NCI-H1436 treated with DMSO at 0.1 percent for 48 hours (cell line): Measurements from ENCODE around the gene DLGAP4.

Source experiments
- DNase-seq: peaks from one replicate; lab custom pipeline; 2025; lab: John Stamatoyannopoulos, UW

The DLGAP4 gene

DNA sequence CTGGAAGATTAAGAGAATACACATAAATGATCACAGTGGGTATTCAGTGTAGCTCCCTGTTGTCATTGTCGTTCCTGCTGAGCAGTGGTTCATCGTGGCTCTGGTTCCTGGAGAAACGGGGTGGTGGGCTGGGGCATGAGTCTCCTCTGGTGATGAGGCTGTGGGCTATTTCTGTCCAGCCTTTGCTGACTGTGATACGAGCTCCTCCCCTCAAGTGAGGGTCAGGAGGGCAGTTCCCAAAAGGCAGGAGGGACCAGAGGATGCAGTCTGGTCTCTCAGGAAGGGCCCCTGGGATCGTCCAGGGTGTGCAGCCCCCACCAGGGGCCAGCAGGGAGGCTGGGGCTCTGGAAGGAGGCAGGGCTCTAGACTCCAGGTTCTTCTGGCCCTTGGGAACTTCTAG lies 31.1 kb upstream of the DLGAP4 start:
- no peak for DNase-seq

DNA sequence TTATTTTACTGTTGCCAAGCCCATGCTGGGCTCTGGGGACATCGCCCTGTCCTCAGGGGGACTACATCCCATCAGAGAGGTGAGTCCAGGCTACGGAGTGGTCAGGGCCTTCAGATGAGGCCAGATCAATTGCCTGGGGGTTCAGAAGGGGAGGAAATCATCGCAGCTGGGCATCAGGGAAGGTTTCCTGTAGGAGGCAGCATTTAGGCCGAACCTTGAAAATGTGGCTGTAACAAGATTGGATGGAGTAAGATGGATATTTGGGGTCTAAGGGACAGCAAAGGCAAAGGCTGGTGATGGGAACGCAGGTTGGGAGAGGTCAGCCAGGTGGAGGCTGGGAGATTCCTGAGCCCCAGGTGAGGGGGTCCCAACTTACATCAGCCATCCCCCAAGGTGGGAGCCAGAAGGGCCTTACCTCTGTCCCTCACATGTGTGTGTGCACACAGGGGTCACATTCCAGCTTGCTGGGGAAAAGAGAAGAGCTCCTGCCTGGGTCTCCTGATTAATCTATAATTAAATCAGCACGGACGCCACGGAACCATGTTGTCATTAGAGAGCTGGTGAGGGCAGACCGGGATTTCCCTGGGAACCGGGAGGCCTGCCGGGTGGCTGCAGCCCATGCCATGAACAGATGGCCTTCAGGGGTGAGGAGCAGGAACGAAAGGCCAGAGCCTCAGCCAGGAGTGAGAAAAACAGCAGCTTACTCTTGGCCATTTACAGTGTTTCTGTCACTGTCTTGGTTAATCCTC lies 30.5 kb upstream of the DLGAP4 start:
- DNase-seq: no peak

- DNase-seq: no peak
Measured at GRCh38 chr20:36277546-36277945, 28.6 kb upstream of the DLGAP4 start.

DNA sequence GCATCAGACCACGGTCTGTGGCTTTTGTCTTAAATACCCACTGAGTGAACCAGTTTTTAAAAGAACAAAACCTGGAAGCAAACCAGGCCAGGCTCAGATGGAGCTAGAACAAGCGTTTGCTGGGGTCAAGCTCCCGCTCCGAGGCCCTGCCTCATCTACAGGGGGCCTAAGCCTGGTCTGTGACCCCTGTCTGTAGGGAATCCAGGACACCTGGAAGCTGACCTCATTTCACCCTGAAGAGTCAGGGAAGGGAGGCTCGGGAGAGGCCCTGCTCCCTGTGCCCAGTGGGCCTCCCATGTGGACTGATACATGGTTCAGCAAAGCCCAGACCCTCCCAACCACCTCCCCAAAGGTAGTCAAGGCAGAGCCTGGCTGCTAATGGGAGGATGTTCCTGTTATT lies 26.8 kb upstream of the DLGAP4 start:
- DNase-seq: no peak

DNA sequence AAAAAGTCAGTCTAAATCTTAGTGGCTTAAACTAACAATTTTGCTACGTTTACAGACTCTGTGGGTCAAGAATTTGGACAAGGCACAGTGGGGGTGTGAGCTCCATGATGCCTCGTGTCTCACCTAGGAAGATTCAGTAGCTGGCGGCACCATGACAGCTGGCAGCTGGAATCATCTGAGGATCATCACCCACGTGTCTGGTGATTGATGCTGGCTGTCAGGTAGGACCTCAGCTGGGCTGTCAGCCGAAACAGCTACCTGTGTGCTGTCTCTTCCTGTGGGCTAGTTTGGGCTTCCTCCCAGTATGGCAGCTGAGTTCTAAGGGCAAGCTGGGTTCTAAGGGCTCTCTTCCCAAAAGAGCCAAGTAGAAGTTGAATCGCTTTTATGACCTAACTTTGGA lies 26.4 kb upstream of the DLGAP4 start:
- no peak for DNase-seq

DNA sequence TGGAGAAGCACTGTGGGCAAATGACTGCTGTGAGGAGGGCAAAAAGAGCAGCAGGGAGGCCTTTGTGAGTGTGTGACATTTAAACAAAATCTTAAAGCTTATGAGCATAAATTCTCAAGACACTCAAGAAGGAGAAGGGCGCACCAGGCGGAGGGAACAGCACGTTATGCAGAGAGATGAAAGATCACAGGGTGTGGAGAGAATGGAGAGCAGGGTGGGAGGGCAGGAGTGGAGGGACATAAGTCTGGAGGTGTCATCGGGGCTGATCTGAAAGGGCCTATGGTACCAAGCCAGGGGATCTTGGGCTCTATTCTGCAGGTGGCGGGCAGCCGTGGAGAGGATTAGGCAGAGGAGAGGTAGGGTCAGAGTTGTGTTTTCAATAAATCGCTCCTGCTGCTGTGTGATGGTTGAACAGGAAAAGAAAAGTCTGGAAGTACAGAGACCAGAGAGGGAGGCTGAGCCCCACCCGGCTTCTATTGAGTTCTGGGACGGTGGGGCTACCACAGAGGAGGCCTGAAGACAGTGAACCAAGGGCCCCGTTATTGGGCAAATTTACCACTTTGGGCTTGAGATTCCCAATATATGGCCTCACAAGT lies 24.3 kb upstream of the DLGAP4 start:
- no peak for DNase-seq

DNA sequence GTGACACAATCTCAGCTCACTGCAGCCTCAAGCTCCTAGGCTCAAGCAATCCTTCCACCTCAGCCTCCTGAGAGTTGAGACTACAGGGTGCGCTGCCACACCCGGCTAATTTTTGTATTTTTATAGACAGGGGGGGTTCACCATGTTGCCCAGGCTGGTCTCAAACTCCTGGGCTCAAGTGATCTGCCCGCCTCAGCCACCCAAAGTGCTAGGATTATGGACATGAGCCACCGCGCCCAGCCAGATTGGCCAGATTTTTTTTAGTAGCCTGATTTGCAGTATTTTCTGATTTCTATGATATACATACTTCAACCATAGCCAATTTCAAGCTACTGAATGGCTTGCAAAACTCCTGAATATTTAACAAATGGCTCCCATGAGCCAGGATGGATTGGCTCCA lies 21.4 kb upstream of the DLGAP4 start:
- DNase-seq: no peak

- DNase-seq: no peak
Measured at GRCh38 chr20:36285746-36286447, 20.2 kb upstream of the DLGAP4 start.

DNA sequence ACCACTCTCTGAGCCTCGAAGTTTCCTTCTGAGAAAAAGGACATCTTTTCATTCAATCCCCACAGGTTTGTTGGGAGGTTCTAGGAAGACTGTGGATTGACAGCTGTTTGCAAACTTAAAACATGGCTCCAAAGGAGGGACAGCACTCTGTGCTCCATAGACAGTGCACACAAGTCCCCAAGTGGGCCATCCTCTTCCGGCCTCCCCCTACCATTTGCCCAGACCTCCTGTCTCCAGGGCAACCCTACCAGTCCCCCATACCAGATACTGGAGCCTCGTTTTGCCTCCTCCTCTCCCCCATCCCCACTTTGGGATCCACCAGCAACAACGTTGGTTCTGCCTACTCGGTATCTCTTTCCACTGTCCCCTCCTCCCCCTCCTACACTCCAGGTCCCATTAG lies 8.5 kb upstream of the DLGAP4 start:
- DNase-seq: no peak

DNA sequence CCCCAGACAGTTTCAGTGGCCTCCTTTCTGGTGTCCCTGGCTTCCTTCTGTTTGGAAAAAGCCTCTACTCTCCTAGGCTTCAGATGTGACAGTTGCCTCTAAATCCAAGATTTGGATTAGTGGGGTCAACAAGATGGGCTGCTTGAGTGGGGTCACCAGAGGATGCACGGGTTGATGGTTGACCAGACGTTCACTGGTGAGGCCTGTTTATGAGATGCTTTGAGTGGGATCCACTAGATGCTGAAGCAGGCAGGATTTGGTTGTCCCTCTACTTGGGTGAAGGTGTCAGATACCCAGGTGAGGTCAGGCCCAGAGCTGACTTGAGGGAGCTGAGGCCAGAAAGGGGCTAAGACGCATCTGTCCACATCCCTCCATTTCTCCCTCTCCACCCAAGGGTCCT lies 8.1 kb upstream of the DLGAP4 start:
- DNase-seq: no peak

- no peak for DNase-seq
Measured at GRCh38 chr20:36298795-36299339, 7.3 kb upstream of the DLGAP4 start.

- no peak for DNase-seq
Measured at GRCh38 chr20:36299459-36299858, 6.7 kb upstream of the DLGAP4 start.

GRCh38 chr20:36301359-36302119 lies 4.6 kb upstream of the DLGAP4 start:
- no peak for DNase-seq

DNA sequence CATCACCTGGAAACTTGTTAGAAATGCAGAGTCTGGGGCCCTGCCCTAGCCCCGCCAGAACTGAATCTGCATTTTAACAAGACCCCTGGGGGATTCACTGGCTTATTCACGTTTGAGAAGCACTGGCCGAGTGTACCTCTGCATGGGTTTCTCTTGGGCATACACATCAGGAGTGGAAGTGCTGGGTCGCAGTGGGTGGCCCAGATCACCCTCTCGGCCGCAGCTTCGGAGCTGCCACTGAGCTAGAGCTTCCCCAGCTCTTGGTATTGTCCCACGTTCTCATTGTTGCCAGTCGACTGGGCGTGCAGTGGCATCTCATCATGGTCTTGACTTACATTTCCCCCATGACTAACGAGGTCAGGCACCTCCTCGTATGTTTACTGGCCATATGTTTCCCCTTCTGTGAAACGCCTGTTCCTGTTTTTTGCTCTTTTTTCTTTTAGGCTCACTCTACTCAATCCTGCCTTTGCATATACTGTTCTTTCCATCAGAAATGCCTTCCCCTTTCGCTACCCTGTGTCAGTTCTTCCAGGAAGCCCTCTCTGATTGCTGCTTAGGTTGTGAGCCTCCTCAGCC lies 3.0 kb upstream of the DLGAP4 start:
- no peak for DNase-seq

DNA sequence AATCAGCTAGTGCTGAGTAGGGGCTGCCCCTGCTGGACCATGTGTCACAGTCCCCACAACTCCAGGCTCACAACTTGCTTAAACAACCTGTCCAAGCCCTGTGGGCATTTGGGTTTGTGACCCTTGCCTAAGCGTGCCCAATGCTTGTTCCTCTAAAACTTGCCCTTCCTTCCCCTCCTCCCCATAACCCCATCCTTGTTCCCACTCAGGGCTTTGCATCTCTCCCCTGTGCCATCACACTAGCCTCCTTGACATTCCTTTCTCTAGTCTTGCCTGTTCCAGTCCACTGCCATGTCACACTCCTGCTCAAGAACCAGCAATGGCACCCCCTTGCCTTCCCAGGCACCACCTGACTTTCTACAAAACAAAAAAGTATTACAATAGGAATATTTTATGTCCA lies 2.3 kb upstream of the DLGAP4 start:
- no peak for DNase-seq

- DNase-seq: no peak
Measured at GRCh38 chr20:36304786-36305495, 1.2 kb upstream of the DLGAP4 start.

DNA sequence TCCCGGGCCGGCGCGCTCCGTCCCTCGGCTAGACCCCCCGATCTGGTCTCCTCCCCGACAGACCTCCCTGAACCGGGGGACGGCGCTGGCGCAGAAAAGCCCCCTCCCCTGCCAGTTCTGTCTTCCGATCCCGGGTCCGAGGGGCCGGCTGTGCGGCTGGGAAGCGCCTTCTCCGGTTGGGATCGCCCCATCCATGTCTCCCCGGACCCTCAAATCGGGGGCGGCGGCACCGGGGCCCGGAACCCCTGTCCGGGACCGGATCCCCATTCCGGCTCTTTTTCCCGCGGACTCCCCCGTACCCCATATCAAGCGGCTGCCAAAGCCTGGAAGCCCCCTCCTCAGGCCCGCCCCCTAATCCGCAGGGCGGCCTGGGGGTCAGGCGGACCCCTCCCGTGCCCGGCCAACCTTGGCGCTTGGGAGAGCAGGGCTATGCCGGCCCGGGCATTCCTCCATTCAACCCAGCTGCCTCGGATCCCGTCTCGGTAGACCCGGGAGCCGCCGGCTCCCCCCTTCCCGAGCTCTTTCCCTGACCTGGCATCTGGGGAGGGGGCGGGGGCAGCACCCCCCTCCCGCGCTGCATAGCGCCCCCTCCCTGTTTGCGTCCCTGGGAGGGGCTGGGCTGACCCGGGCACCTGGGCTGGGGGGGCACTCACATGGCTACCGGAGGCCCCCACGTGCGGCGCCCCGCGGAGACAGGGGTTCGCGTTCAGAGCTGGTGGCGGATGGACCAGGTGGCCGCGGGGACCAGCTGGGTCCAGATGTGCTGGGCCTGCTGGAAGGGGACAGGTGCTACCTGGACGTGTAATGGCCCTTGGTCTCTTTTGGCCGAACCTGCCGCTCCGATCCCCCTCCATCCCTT lies 643 bp downstream of the DLGAP4 start:
- no peak for DNase-seq

DNA sequence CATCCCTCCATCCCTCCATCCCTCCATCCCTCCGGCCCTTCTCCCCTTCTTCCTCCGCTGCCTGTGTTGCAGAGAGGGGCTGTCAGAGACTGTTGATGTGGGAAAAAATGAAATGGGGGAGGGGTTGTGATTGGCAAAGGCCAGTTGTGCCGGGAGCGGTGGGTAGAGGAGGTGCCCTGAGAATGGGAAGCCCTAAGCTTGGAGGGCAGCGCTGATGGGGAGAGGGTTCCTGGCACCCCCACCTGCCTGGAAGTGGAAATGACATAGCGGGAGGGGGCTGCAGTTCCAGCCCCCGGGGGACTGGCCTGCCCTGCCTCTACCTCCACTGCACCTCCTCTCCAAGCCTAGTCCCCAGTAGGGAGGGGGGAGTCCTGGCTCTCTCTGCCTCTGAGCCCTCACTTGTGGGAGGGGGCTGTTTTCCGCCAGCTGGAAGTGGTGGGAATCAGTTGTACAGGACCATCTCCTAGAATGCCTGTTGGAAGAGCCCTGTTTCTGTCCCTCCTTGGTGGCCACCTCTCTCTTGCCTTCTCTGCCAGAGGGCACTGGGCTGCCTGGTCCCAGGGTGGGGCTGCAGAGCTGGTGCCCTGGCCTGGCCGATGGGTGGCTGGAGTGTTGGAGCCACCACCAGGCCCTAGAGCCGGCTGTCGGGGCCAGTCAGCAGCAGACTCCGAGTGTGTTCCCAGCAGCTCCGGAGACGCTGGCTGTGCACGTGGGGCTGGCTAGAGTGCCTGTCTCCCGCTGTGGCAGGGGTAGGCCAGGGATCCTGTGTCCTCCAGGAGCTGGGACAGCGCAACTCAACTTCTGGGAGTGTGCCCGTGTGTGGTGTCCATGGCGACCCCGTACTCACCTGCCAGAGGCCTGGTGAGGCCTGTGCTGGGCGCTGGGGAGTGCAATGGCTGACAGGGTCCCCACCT lies 1.5 kb downstream of the DLGAP4 start:
- DNase-seq: no peak

GRCh38 chr20:36308353-36308752 lies 2.2 kb downstream of the DLGAP4 start:
- no peak for DNase-seq
